Lower leg skin (tissue), 4 donors: ENCODE measurements around the gene RNASEH1. TPM values are rescaled to one million over a fixed set of nuclear protein-coding genes. Genes with fewer than 3 reads are reported as not detected.
"Not testable (repeated sequence)": the region's sequence is repeated elsewhere in the genome, so short reads cannot be mapped to it uniquely, and the experiment has no call there.

Experiments
- DNase-seq, 2 donors: peaks; one replicate each; pipeline ENCODE4 v3.0.0-alpha.2; 2019; ENCODE audit warnings: low spot score in 2 of 2
- H3K4me3 ChIP-seq: fragments of 200-600 bp; sonication (generic); 2 replicates; pipeline ENCODE4 v1.5.1; 2017; ENCODE audit warnings: mild to moderate bottlenecking, low read depth; ENCODE audit not compliant: poor library complexity, severe bottlenecking
- POLR2A ChIP-seq, 2 donors: fragments of 450-650 bp; IDR thresholded peaks; one replicate each; pipeline ENCODE4 v1.6.1; 2016 to 2017; ENCODE audit warnings: antibody characterized with exemption in 2 of 2, mild to moderate bottlenecking in 1 of 2, moderate library complexity in 1 of 2
- WGBS, 2 donors: methylation state at CpG; one replicate each; pipeline ENCODE4 v1.1.5; 2018; 5-methylcytosine and 5-hydroxymethylcytosine counted together
- intact Hi-C: fragments of 100-400 bp; cut with DNase I; formaldehyde crosslinking; loops from one replicate; pipeline ENCODE4 v1.15.0; 2023; ENCODE audit warnings: low total_unique reads
- total RNA-seq, 4 donors: library from RNA; depleted of rRNA; stranded (reverse); fragments of >200 nt; gene quantifications; one replicate each; pipeline ENCODE4 v1.1.0, GENCODE V29; 2016
- TF ChIP-seq, protein P1 (sequence below), 3 donors: fragments of 450-650 bp; IDR thresholded peaks; one replicate each; pipeline ENCODE4 v1.5.1; 2016; ENCODE audit warnings: antibody characterized with exemption in 3 of 3, mild to moderate bottlenecking in 3 of 3, moderate library complexity in 2 of 3

The RNASEH1 gene
- total RNA-seq, 4 donors from 2014 or later: 10.7 to 17.1 (median 14.4) TPM

DNA sequence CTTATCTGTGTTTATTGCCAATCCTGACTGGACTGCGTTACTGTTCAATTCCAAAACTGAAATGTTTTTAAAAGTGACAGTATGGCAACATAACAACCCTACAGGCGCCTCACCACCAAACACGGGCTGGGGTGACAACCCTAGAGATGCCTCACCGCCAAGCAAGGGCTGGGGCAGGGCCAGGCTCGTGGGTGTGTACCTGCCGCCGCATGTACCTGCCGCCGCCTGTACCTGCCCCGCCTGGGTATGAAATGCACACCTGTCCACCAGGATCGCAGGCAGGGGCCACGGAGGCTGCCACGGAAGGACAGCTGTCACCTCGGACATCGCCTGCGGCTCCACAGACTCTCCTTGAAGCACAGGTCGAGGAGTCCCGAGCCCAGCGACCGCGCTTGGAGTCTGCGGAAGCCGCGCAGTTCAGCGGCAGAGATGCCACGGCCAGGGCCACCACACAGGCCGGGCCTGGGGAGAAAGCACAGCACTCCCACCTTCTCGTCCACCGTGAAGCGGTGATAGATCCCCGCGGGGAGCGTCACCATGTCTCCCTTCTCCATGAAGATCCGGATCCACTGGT, 57.7 kb downstream of the RNASEH1 start:
- no peak for TF ChIP-seq POLR2A (IDR thresholded peaks at IDR 0.05)
- TF ChIP-seq, protein P1, sequence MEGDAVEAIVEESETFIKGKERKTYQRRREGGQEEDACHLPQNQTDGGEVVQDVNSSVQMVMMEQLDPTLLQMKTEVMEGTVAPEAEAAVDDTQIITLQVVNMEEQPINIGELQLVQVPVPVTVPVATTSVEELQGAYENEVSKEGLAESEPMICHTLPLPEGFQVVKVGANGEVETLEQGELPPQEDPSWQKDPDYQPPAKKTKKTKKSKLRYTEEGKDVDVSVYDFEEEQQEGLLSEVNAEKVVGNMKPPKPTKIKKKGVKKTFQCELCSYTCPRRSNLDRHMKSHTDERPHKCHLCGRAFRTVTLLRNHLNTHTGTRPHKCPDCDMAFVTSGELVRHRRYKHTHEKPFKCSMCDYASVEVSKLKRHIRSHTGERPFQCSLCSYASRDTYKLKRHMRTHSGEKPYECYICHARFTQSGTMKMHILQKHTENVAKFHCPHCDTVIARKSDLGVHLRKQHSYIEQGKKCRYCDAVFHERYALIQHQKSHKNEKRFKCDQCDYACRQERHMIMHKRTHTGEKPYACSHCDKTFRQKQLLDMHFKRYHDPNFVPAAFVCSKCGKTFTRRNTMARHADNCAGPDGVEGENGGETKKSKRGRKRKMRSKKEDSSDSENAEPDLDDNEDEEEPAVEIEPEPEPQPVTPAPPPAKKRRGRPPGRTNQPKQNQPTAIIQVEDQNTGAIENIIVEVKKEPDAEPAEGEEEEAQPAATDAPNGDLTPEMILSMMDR (IDR thresholded peaks at IDR 0.05): no peak
- WGBS, 2 donors: 87% methylated on average over 32 to 34 of the region's 34 CpGs
- DNase-seq: peak in 1 of 2 donors; percentile 72
- intact Hi-C loops: no loop called here
- H3K4me3 ChIP-seq: no peak overlapping the region

DNA sequence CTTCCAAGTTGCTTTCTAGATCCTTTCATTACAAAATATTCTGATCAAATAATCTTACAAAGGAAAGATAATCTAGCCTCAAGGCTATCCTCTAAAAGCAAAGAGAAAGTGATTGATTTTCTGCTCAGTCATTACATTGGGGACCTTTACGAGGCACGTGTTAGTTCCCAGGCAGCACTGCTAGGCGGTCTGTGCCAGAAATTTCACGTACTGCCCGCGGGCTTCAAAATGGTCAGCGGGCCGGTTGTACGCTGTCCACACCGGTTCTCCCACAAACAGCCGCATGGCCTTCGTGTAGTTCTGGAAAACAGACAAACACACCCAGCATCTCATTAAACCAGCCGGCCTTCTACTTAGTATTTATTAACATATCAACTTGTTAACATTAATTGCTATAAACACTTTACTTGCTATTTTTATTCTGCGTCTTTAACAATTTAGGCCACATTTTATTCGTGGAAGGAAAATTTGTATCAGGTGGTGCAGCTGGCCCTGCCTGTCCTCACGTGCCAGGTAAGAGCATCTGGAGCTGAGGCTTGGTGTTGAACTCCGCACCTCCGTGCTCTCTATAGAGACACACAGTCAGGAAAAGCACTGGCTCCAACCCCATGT, 59.2 kb downstream of the RNASEH1 start:
- intact Hi-C loops: no loop called here
- DNase-seq: peak in 1 of 2 donors; percentile 52
- WGBS, 2 donors: 95 to 96% methylated on average over 18 of the region's 18 CpGs

GRCh38 chr2:3496708-3497080, 61.4 kb downstream of the RNASEH1 start:
- H3K4me3 ChIP-seq, intact Hi-C loops: not testable (repeated sequence)
- peak in 1 of 2 donors; percentile 56 for DNase-seq
- 96 to 97% methylated on average over 15 of the region's 15 CpGs for WGBS, 2 donors

More for the DNA sequence above, 59.2 kb downstream of the RNASEH1 start:
- H3K4me3 ChIP-seq: no peak overlapping the region
- TF ChIP-seq, protein P1 (IDR thresholded peaks at IDR 0.05): no peak
- TF ChIP-seq POLR2A (IDR thresholded peaks at IDR 0.05): no peak

Other genes with a start within 250 kb of the RNASEH1 start
- 10 to 100 TPM; 11.8 to 44.7 (median 26.9) TPM for gene EIPR1, start 180.5 kb downstream of the RNASEH1 start, total RNA-seq
- gene TRAPPC12, start 178.6 kb downstream of the RNASEH1 start, total RNA-seq: 100 to 1,000 TPM in 3 of 4 donors, 10 to 100 TPM in 1; 79.4 to 139 (median 121) TPM
- gene ADI1, start 38.8 kb downstream of the RNASEH1 start, total RNA-seq: 10 to 100 TPM; 29.1 to 55.5 (median 44.1) TPM
- gene RPS7, start 16.9 kb upstream of the RNASEH1 start, total RNA-seq: 1,000 to 10,000 TPM; 1,759 to 5,685 (median 2,637) TPM
- under 1 TPM in 3 of 4 donors, not detected in 1; 0.34 to 0.84 (median 0.59) TPM for gene COLEC11, start 36.8 kb upstream of the RNASEH1 start, total RNA-seq
- 1 to 10 TPM in 1 of 4 donors, under 1 TPM in 1, not detected in 2; 0.23 to 1.1 TPM for gene ALLC, start 99.9 kb upstream of the RNASEH1 start, total RNA-seq
- gene DCDC2C, start 145.2 kb upstream of the RNASEH1 start, total RNA-seq: under 1 TPM in 1 of 4 donors, not detected in 3; 0.16 TPM